Skeletal muscle cell (primary cell): Measurements from ENCODE around the gene SRC.

Experiments used
- DNase-seq: peaks from one replicate; pipeline ENCODE4 v3.0.0-alpha.2; 2010; ENCODE audit warnings: low read depth
- H3K4me3 ChIP-seq: 2 replicates; pipeline ENCODE4 v1.5.1; 2011; ENCODE audit warnings: low read depth, mild to moderate bottlenecking, control low read depth, low read length, moderate library complexity

Gene SRC

GRCh38 chr20:37345339-37346235 lies at the start of gene SRC:
TSS of gene SRC (plus strand) at chr20:37346140. CDS start at chr20:37384154, 38,014 bp downstream.
- H3K4me3 ChIP-seq, result peak within 1 kb of the TSS; percentile 57
- DNase-seq, result no peak

GRCh38 chr20:37296371-37296770 lies 49.6 kb upstream of the SRC start:
- no peak overlapping the region for H3K4me3 ChIP-seq
- DNase-seq, result no peak

- DNase-seq, result no peak
- H3K4me3 ChIP-seq, result no peak overlapping the region
Observed at GRCh38 chr20:37297066-37297736, 48.7 kb upstream of the SRC start.

- no peak overlapping the region for H3K4me3 ChIP-seq
- peak; percentile 43 for DNase-seq
Observed at GRCh38 chr20:37298190-37298939, 47.6 kb upstream of the SRC start.

- no peak overlapping the region for H3K4me3 ChIP-seq
- DNase-seq, result no peak
Observed at GRCh38 chr20:37299718-37300528, 46.0 kb upstream of the SRC start.

- DNase-seq, result no peak
- no peak overlapping the region for H3K4me3 ChIP-seq
Observed at GRCh38 chr20:37301120-37301519, 44.8 kb upstream of the SRC start.

- DNase-seq, result no peak
- H3K4me3 ChIP-seq, result no peak overlapping the region
Observed at GRCh38 chr20:37301558-37301957, 44.4 kb upstream of the SRC start.

GRCh38 chr20:37302981-37303380 lies 43.0 kb upstream of the SRC start:
- no peak overlapping the region for H3K4me3 ChIP-seq
- DNase-seq, result no peak

- no peak overlapping the region for H3K4me3 ChIP-seq
- no peak for DNase-seq
Observed at GRCh38 chr20:37303637-37304036, 42.3 kb upstream of the SRC start.

- no peak overlapping the region for H3K4me3 ChIP-seq
- DNase-seq, result no peak
Observed at GRCh38 chr20:37305079-37305478, 40.9 kb upstream of the SRC start.

GRCh38 chr20:37305839-37306238 lies 40.1 kb upstream of the SRC start:
- H3K4me3 ChIP-seq, result no peak overlapping the region
- no peak for DNase-seq

- no peak for DNase-seq
- H3K4me3 ChIP-seq, result no peak overlapping the region
Observed at GRCh38 chr20:37308086-37309050, 37.6 kb upstream of the SRC start.

GRCh38 chr20:37309290-37309689 lies 36.6 kb upstream of the SRC start:
- no peak for DNase-seq
- no peak overlapping the region for H3K4me3 ChIP-seq

GRCh38 chr20:37309936-37310590 lies 35.9 kb upstream of the SRC start:
- H3K4me3 ChIP-seq, result no peak overlapping the region

GRCh38 chr20:37310951-37311350 lies 35.0 kb upstream of the SRC start:
- H3K4me3 ChIP-seq, result no peak overlapping the region
- DNase-seq, result no peak

More at GRCh38 chr20:37309936-37310590, 35.9 kb upstream of the SRC start:
- DNase-seq, result no peak

- no peak for DNase-seq
- H3K4me3 ChIP-seq, result no peak overlapping the region
Observed at GRCh38 chr20:37311710-37312355, 34.1 kb upstream of the SRC start.

GRCh38 chr20:37313546-37314091 lies 32.3 kb upstream of the SRC start:
- no peak overlapping the region for H3K4me3 ChIP-seq
- DNase-seq, result no peak
